OCI-LY3 (cell line): ENCODE measurements around the gene SLC44A3.

Experiments used
- H2AFZ ChIP-seq: fragments of 200-600, 300-600 bp; shearing (Covaris generic); 2 replicates; pipeline ENCODE4 v1.6.0; 2014; ENCODE audit warnings: antibody characterized with exemption, low read depth, low read length
- H3K27ac ChIP-seq: fragments of 200-600, 300-600 bp; sonication (generic); 2 replicates; pipeline ENCODE4 v1.5.1; 2014; ENCODE audit warnings: mild to moderate bottlenecking, low read length, moderate library complexity, mixed read lengths
- H3K27me3 ChIP-seq: fragments of 200-600, 300-600 bp; sonication (generic); 2 replicates; pipeline ENCODE4 v1.6.1; 2014; ENCODE audit warnings: low read depth, low read length, mixed read lengths
- H3K36me3 ChIP-seq: fragments of 200-600, 300-600 bp; sonication (generic); replicated peaks from 2 replicates; pipeline ENCODE3; 2014; ENCODE audit warnings: low read depth, low read length, mixed read lengths
- H3K4me1 ChIP-seq: fragments of 300-600, 200-600 bp; sonication (generic); 2 replicates; pipeline ENCODE4 v1.6.1; 2014; ENCODE audit warnings: low read length, mixed read lengths
- H3K4me2 ChIP-seq: fragments of 200-600, 300-600 bp; sonication (generic); 2 replicates; pipeline ENCODE4 v1.6.1; 2014; ENCODE audit warnings: low read length, mixed read lengths
- H3K4me3 ChIP-seq: fragments of 300-600, 200-600 bp; sonication (generic); 2 replicates; pipeline ENCODE4 v1.5.1; 2014; ENCODE audit warnings: antibody characterized with exemption, mild to moderate bottlenecking, low read length, moderate library complexity
- H3K79me2 ChIP-seq: fragments of 300-600, 200-600 bp; shearing (Covaris generic); 2 replicates; pipeline ENCODE4 v1.6.1; 2014; ENCODE audit warnings: mild to moderate bottlenecking, low read length, mixed read lengths
- H3K9ac ChIP-seq: fragments of 300-600, 200-600 bp; shearing (Covaris generic); 2 replicates; pipeline ENCODE4 v1.6.0; 2014; ENCODE audit warnings: mild to moderate bottlenecking, low read length, moderate library complexity
- H3K9me3 ChIP-seq: fragments of 200-600, 300-600 bp; shearing (Covaris generic); 2 replicates; pipeline ENCODE4 v1.6.1; 2014; ENCODE audit warnings: low read length, mixed read lengths; ENCODE audit not compliant: insufficient read depth
- H4K20me1 ChIP-seq: fragments of 200-600, 300-600 bp; sonication (generic); 2 replicates; pipeline ENCODE4 v1.6.1; 2016; ENCODE audit warnings: low read length, mixed read lengths; ENCODE audit not compliant: insufficient read depth
- EZH2phosphoT487 ChIP-seq: fragments of 200-600 bp; shearing (Covaris generic); IDR thresholded peaks from 2 replicates; pipeline ENCODE4 v1.6.1; 2018; ENCODE audit warnings: antibody characterized with exemption, mixed run types, low read depth
- TF ChIP-seq, protein P1 (sequence below): fragments of 200-600, 300-600 bp; sonication (generic); IDR thresholded peaks from 2 replicates; pipeline ENCODE4 v1.5.1; 2014; ENCODE audit warnings: antibody characterized with exemption, low read length, low read depth

SLC44A3 gene

DNA sequence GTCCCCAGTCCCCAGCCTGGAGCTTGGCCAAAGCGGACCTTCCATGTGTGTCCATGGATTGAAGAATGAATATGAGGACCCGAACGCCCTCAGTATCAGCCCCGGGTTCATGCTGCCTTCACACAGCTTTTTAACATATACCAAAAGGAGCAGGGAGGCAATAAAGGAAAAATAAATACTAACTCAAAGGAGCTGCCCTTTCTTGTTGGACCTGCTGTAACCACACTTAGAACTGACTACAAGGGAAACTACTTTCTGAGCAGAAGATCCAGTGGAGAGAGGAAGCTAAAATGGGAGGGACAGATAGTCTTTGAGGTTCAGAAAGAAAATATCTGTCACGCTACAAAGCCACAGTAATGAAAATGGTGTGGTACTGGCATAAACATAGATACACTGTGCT, 58.2 kb downstream of the SLC44A3 start:
- peaks cover 28% of the 10 kb centered on the region for H3K4me1 ChIP-seq
- no peaks in the 10 kb centered on the region for H3K27me3 ChIP-seq
- H3K4me2 ChIP-seq: no peak overlapping the region
- H3K27ac ChIP-seq: no peak overlapping the region
- H3K79me2 ChIP-seq: no peaks in the 10 kb centered on the region
- H3K9me3 ChIP-seq: no peaks in the 10 kb centered on the region
- H3K9ac ChIP-seq: no peak overlapping the region
- no peak for TF ChIP-seq EZH2phosphoT487
- TF ChIP-seq, protein P1, sequence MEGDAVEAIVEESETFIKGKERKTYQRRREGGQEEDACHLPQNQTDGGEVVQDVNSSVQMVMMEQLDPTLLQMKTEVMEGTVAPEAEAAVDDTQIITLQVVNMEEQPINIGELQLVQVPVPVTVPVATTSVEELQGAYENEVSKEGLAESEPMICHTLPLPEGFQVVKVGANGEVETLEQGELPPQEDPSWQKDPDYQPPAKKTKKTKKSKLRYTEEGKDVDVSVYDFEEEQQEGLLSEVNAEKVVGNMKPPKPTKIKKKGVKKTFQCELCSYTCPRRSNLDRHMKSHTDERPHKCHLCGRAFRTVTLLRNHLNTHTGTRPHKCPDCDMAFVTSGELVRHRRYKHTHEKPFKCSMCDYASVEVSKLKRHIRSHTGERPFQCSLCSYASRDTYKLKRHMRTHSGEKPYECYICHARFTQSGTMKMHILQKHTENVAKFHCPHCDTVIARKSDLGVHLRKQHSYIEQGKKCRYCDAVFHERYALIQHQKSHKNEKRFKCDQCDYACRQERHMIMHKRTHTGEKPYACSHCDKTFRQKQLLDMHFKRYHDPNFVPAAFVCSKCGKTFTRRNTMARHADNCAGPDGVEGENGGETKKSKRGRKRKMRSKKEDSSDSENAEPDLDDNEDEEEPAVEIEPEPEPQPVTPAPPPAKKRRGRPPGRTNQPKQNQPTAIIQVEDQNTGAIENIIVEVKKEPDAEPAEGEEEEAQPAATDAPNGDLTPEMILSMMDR: no peak
- H2AFZ ChIP-seq: no peak overlapping the region
- no peaks in the 10 kb centered on the region for H4K20me1 ChIP-seq
- H3K36me3 ChIP-seq: no peaks in the 10 kb centered on the region
- H3K4me3 ChIP-seq: no peak overlapping the region

DNA sequence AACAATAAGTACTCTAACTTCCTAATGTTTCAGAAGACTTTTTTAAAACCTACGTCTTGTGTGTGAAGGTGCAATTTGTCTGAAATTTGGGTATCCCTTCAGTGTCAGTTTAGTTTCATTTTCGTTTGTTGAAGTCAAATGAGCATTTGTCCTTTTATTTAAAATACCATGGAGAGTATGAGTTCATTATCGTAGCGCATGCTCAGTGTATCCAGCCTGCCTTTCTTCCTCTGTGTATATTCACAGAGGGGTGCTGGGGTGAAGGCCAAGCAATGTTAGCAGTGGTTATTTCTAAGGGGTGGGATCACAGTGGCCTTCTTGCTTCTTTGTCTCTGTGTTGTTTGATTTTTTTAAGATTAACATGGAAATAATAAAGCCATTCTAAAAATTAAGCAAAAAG, 63.5 kb downstream of the SLC44A3 start:
- Histone ChIP-seq H3K9ac (no peak overlapping the region), H3K4me2 (peak overlapping the region; percentile 17; the same call in 1 of the 2 replicates), H3K9me3 (no peaks in the 10 kb centered on the region), H3K4me1 (no peaks in the 10 kb centered on the region), H3K79me2 (no peaks in the 10 kb centered on the region), H3K27ac (no peak overlapping the region), H3K36me3 (no peaks in the 10 kb centered on the region), H3K27me3 (no peaks in the 10 kb centered on the region), H2AFZ (peak overlapping the region; percentile 46; the same call in 1 of the 2 replicates), H4K20me1 (no peaks in the 10 kb centered on the region), H3K4me3 (no peak overlapping the region)
- TF ChIP-seq EZH2phosphoT487: no peak
- TF ChIP-seq, protein P1: no peak

DNA sequence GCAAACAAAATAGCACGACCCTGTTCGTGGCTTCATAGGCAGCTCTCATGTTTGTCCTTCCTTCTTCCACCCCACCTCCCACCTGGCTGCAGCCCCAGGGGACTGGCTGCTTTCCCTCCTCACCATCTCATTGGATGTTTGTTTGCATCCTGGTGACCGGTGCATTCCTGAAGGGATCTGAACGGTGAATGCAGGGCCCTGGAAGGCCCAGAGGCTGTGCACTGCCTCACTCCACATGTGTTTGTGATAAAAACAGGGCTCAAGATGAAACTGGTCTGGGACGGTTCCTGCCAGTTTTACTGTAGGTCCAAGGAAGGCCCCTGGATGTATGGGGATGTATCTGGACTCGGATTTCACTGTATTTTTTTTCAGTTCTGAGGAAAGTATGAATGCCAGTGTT, 63.9 kb downstream of the SLC44A3 start:
- Histone ChIP-seq H3K4me3 (no peak overlapping the region), H3K9me3 (no peaks in the 10 kb centered on the region), H3K4me1 (no peaks in the 10 kb centered on the region), H3K36me3 (no peaks in the 10 kb centered on the region), H2AFZ (no peak overlapping the region), H3K4me2 (no peak overlapping the region), H3K27ac (no peak overlapping the region), H3K27me3 (no peaks in the 10 kb centered on the region), H3K9ac (no peak overlapping the region), H3K79me2 (no peaks in the 10 kb centered on the region), H4K20me1 (no peaks in the 10 kb centered on the region)
- no peak for TF ChIP-seq EZH2phosphoT487
- TF ChIP-seq, protein P1: no peak

DNA sequence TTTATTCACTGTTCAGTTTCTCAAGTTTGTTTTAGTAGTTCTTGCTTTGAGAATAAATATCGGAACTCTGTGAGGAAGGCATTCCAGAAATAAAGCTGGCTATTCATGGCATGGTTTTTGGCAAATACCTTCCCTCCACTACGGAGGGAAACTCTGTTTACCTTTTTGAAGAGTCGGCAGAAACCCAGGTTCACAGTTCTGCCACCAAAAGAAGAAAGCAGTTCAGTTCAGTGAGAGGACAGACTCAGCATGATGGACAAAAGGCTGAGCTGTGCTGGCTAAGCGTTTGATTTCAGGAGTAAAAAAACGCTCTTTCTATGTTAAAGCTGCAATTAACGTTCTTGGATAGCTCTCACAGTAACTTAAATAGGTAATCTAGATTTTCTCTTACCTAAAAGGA, 64.3 kb downstream of the SLC44A3 start:
- Histone ChIP-seq H3K27me3 (no peaks in the 10 kb centered on the region), H3K79me2 (no peaks in the 10 kb centered on the region), H3K36me3 (no peaks in the 10 kb centered on the region), H3K4me1 (no peaks in the 10 kb centered on the region), H2AFZ (no peak overlapping the region), H3K9ac (no peak overlapping the region), H3K4me2 (no peak overlapping the region), H3K9me3 (no peaks in the 10 kb centered on the region), H3K4me3 (no peak overlapping the region), H4K20me1 (no peaks in the 10 kb centered on the region), H3K27ac (no peak overlapping the region)
- TF ChIP-seq, protein P1: no peak
- TF ChIP-seq EZH2phosphoT487: no peak
